ENCODE results near the gene XRCC5. TPM values are rescaled to one million over a fixed set of nuclear protein-coding genes. Genes with fewer than 3 reads are reported as not detected.
A peak's percentile ranks its signal among the peaks of the same experiment; 100 is the strongest.

The XRCC5 gene
- total and polyA plus RNA-seq, 10 of the 15 experiments (the other 5 are each of a cell fraction or from before 2014, with no cell fraction given), result 259 to 815 (median 530) TPM

GRCh38 chr2:216114714-216115531, 5.8 kb downstream of the XRCC5 start (continued):
- TF ChIP-seq, protein P1, sequence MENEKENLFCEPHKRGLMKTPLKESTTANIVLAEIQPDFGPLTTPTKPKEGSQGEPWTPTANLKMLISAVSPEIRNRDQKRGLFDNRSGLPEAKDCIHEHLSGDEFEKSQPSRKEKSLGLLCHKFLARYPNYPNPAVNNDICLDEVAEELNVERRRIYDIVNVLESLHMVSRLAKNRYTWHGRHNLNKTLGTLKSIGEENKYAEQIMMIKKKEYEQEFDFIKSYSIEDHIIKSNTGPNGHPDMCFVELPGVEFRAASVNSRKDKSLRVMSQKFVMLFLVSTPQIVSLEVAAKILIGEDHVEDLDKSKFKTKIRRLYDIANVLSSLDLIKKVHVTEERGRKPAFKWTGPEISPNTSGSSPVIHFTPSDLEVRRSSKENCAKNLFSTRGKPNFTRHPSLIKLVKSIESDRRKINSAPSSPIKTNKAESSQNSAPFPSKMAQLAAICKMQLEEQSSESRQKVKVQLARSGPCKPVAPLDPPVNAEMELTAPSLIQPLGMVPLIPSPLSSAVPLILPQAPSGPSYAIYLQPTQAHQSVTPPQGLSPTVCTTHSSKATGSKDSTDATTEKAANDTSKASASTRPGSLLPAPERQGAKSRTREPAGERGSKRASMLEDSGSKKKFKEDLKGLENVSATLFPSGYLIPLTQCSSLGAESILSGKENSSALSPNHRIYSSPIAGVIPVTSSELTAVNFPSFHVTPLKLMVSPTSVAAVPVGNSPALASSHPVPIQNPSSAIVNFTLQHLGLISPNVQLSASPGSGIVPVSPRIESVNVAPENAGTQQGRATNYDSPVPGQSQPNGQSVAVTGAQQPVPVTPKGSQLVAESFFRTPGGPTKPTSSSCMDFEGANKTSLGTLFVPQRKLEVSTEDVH (IDR thresholded peaks at IDR 0.05; ENCODE audit: low read depth, partially characterized antibody), result peak; percentile 88
- TF ChIP-seq, protein P2, sequence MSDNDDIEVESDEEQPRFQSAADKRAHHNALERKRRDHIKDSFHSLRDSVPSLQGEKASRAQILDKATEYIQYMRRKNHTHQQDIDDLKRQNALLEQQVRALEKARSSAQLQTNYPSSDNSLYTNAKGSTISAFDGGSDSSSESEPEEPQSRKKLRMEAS (IDR thresholded peaks at IDR 0.05; ENCODE audit: low read depth, low read length), result peak; percentile 53; the same call in 1 of the 2 replicates
- TF ChIP-seq ZNF217 (IDR thresholded peaks at IDR 0.05) (no peak), CREB1 (IDR thresholded peaks at IDR 0.05; ENCODE audit: low read depth) (peak; percentile 38; the same call in 1 of the 2 replicates), ATF3 (IDR thresholded peaks at IDR 0.05; ENCODE audit: borderline replicate concordance, extremely low read depth, low read depth, low read length) (peak; percentile 29; the same call in 1 of the 2 replicates), NR2F1 (conservative IDR thresholded peaks at IDR 0.05) (no peak), ZNF24 (IDR thresholded peaks at IDR 0.05) (no peak), SPI1 (IDR thresholded peaks at IDR 0.05; ENCODE audit: borderline replicate concordance, insufficient read depth, low read depth, low read length) (peak; percentile 28; the same call in 1 of the 2 replicates), MEF2B (IDR thresholded peaks at IDR 0.05; ENCODE audit: partially characterized antibody, poor library complexity, severe bottlenecking) (peak; percentile 14), YY1 (IDR thresholded peaks at IDR 0.05; ENCODE audit: low read depth, low read length) (peak; percentile 97), FOS (IDR thresholded peaks at IDR 0.05; ENCODE audit: borderline replicate concordance, extremely low read depth, insufficient read length) (no peak), TCF7 (IDR thresholded peaks at IDR 0.05; ENCODE audit: borderline replicate concordance) (no peak), IRF4 (IDR thresholded peaks at IDR 0.05; ENCODE audit: low read depth, low read length) (no peak), POLR2A (IDR thresholded peaks at IDR 0.05; ENCODE audit: low read depth, low read length) (peak; percentile 67), RB1 (IDR thresholded peaks at IDR 0.05; ENCODE audit: borderline replicate concordance) (0 out of 2 replicates have a peak, but pooled peaks have one; percentile 30), ATF2 (IDR thresholded peaks at IDR 0.05; ENCODE audit: low read length) (no peak), POLR2AphosphoS2 (IDR thresholded peaks at IDR 0.05; ENCODE audit: low read depth, low read length) (peak; percentile 93), SIX5 (IDR thresholded peaks at IDR 0.05; ENCODE audit: low read depth, low read length, severe bottlenecking) (no peak), ZNF207 (IDR thresholded peaks at IDR 0.05; ENCODE audit: borderline replicate concordance) (no peak), RBBP5 (conservative IDR thresholded peaks at IDR 0.05) (no peak), EZH2 (IDR thresholded peaks at IDR 0.05; ENCODE audit: borderline replicate concordance, control insufficient read depth, low read depth, low read length) (no peak), POLR2AphosphoS5 (IDR thresholded peaks at IDR 0.05; ENCODE audit: low read length) (peak; percentile 84), HCFC1 (IDR thresholded peaks at IDR 0.05; ENCODE audit: low read length) (peak; percentile 47; the same call in 1 of the 2 replicates), FOXK2 (IDR thresholded peaks at IDR 0.05) (peak; percentile 66), SUPT20H (IDR thresholded peaks at IDR 0.05; ENCODE audit: borderline replicate concordance, control insufficient read depth, low read depth, low read length) (no peak), HDGF (IDR thresholded peaks at IDR 0.05) (no peak), ZBED1 (IDR thresholded peaks at IDR 0.05; ENCODE audit: borderline replicate concordance) (no peak)

Data from GM12878 (cell line).